Type B pancreatic cell (in vitro differentiated cells): ENCODE measurements around the gene MPP2. TPM values are rescaled to one million over a fixed set of nuclear protein-coding genes. Genes with fewer than 3 reads are reported as not detected.

Experiments used
- DNase-seq: peaks from one replicate; pipeline ENCODE4 v3.0.0; 2021; ENCODE audit warnings: mixed read lengths; ENCODE audit not compliant: unreplicated experiment; ENCODE audit errors: extremely low spot score
- H3K27ac Mint-ChIP-seq: 2 replicates; pipeline ENCODE4 v1.8.0; 2021; ENCODE audit warnings: mild to moderate bottlenecking, mixed read lengths
- H3K27me3 Mint-ChIP-seq: 2 replicates; pipeline ENCODE4 v1.8.0; 2021; ENCODE audit warnings: mixed read lengths
- H3K36me3 Mint-ChIP-seq: 2 replicates; pipeline ENCODE4 v1.8.0; 2021; ENCODE audit warnings: mixed read lengths
- H3K4me1 Mint-ChIP-seq: one replicate; pipeline ENCODE4 v1.8.0; 2021; ENCODE audit warnings: mixed read lengths; ENCODE audit not compliant: unreplicated experiment
- H3K4me3 Mint-ChIP-seq: 2 replicates; pipeline ENCODE4 v1.8.0; 2021; ENCODE audit warnings: mild to moderate bottlenecking, mixed read lengths
- H3K9me3 Mint-ChIP-seq: 2 replicates; pipeline ENCODE4 v1.8.0; 2021; ENCODE audit warnings: mixed read lengths
- CTCF ChIP-seq: fragments of 200-600 bp; sonication (generic); conservative IDR thresholded peaks from 2 replicates; pipeline ENCODE4 v1.5.0; 2021; ENCODE audit warnings: antibody characterized with exemption, mild to moderate bottlenecking
- total RNA-seq: library from RNA; stranded (reverse); gene quantifications from 2 replicates; pipeline ENCODE4 v1.2.1, GENCODE V29; 2021; ENCODE audit warnings: low replicate concordance

Gene MPP2
- total RNA-seq, 1 donor from 2014 or later: 18.5 TPM

- H3K4me3 Mint-ChIP-seq: peak overlapping the region; percentile 88
- H3K9me3 Mint-ChIP-seq: no peaks in the 10 kb centered on the region
- no peak for TF ChIP-seq CTCF
- H3K4me1 Mint-ChIP-seq: peaks cover 24% of the 10 kb centered on the region
- H3K27ac Mint-ChIP-seq: peak overlapping the region; percentile 49
- H3K27me3 Mint-ChIP-seq: peaks cover 54% of the 10 kb centered on the region
- no peak for DNase-seq
- no peaks in the 10 kb centered on the region for H3K36me3 Mint-ChIP-seq
These were observed 1.1 kb downstream of the MPP2 start for GRCh38 chr17:43905985-43906852.

DNA sequence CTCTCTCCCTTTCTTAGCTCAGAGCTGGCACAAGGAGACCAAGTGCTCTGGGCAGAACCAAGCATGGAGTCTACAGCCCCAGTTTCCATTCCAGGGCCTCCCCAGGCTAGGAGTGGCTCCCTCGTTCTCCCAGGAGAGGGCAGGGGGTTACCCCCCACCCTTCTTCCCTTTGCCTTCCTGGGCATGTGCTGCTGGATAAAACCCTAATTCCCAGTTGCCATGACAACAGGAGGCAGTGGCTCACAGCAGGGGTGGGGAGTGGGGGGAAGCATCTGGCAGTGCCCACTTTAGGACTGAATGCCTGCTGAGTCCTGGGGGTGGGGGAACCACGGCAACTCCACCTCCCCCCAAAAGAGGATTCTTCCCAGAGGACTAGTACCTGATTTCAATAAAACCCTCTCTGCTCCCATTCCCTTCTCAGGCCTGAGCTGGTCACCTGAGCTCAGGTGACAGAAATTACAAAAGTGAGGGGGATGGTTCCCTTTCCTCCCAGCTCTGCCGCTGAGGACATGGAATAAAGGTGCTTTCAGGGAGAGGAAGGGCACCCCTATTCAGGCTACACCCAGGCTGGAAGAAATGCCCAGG lies 1.8 kb downstream of the MPP2 start:
- TF ChIP-seq CTCF: no peak
- H3K4me3 Mint-ChIP-seq: peak overlapping the region; percentile 88
- DNase-seq: no peak
- no peaks in the 10 kb centered on the region for H3K9me3 Mint-ChIP-seq
- no peaks in the 10 kb centered on the region for H3K36me3 Mint-ChIP-seq
- H3K27ac Mint-ChIP-seq: peak overlapping the region; percentile 49
- peaks cover 54% of the 10 kb centered on the region for H3K27me3 Mint-ChIP-seq
- peaks cover 32% of the 10 kb centered on the region for H3K4me1 Mint-ChIP-seq

DNA sequence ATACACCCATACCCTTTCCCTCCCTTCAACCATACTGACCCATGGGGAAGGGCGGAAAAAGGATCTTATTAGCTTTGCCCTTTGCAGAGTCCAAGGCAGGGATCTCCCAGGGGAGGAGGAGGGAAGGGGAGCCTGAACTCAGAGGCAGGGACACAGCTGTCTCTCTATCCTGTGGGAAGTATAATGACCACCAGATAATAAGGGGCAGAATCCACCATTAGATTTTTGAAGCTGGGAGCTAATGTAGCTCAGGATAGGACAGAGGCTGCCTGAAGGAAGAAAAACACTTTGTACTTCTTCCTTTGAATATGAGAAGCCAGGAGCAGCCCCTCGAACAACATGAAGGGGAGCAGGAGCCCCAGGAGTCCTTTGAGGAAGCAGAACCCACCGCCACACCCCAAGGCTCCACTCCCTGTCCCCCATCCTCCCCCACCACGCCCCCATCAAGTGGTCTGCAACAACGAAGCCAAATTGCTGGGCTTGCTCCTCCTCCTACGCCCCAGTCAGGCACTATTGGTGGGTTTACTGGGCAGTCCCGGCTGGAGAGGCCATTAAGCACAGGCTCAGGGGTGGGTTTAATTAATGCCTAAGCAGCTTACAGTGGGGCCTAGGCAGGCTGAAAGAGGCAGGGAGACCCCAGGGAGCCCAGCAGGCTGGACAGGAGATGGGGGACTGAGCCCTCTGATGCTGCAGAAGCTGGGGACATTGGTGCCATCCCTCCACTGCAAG lies 5.3 kb downstream of the MPP2 start:
- Mint-ChIP-seq H3K27me3 (peaks cover 29% of the 10 kb centered on the region), H3K4me1 (peaks cover 29% of the 10 kb centered on the region), H3K9me3 (no peaks in the 10 kb centered on the region), H3K27ac (no peak overlapping the region), H3K36me3 (no peaks in the 10 kb centered on the region), H3K4me3 (peak overlapping the region; percentile 89)
- TF ChIP-seq CTCF: no peak
- no peak for DNase-seq

- no peak for DNase-seq
These were observed 6.2 kb downstream of the MPP2 start for GRCh38 chr17:43900858-43901754.

More at GRCh38 chr17:43900858-43901754, 6.2 kb downstream of the MPP2 start:
- TF ChIP-seq CTCF: no peak
- H3K4me1 Mint-ChIP-seq: peaks cover 25% of the 10 kb centered on the region
- peaks cover 24% of the 10 kb centered on the region for H3K27me3 Mint-ChIP-seq
- no peaks in the 10 kb centered on the region for H3K9me3 Mint-ChIP-seq
- no peak overlapping the region for H3K27ac Mint-ChIP-seq
- H3K36me3 Mint-ChIP-seq: no peaks in the 10 kb centered on the region
- H3K4me3 Mint-ChIP-seq: peak overlapping the region; percentile 89
